Astrocyte of the spinal cord (primary cell): ENCODE measurements around the gene BEND7.

Experiments
- DNase-seq: peaks from one replicate; pipeline ENCODE4 v3.0.0; 2011; ENCODE audit warnings: low read depth, low spot score
- H3K4me3 ChIP-seq: 2 replicates; pipeline ENCODE4 v1.5.1; 2011; ENCODE audit warnings: low read depth, mild to moderate bottlenecking, low read length, moderate library complexity
- CTCF ChIP-seq: IDR thresholded peaks from 2 replicates; pipeline ENCODE4 v1.5.1; 2012; ENCODE audit warnings: low read depth, mild to moderate bottlenecking, low read length, inconsistent platforms
- in situ Hi-C: cut with HindIII; loops from 2 replicates; pipeline ENCODE4 v1.10.0; 2017; ENCODE audit warnings: low sequenced_read_pairs

Gene BEND7

GRCh38 chr10:13399236-13399635, 129.6 kb downstream of the BEND7 start:
- in situ Hi-C loops = no loop called here
- DNase-seq = no peak
- no peak overlapping the region for H3K4me3 ChIP-seq
- no peak for TF ChIP-seq CTCF

GRCh38 chr10:13397052-13397451, 131.8 kb downstream of the BEND7 start:
- in situ Hi-C loops = no loop called here
- TF ChIP-seq CTCF = no peak

GRCh38 chr10:13396369-13396768, 132.4 kb downstream of the BEND7 start:
- no peak overlapping the region for H3K4me3 ChIP-seq
- DNase-seq = no peak
- in situ Hi-C loops = no loop called here
- TF ChIP-seq CTCF = no peak

More at GRCh38 chr10:13397052-13397451, 131.8 kb downstream of the BEND7 start:
- H3K4me3 ChIP-seq = no peak overlapping the region
- no peak for DNase-seq

GRCh38 chr10:13395540-13395939, 133.3 kb downstream of the BEND7 start:
- no peak for TF ChIP-seq CTCF
- DNase-seq = no peak
- in situ Hi-C loops = no loop called here
- H3K4me3 ChIP-seq = no peak overlapping the region

- no peak for DNase-seq
- no peak overlapping the region for H3K4me3 ChIP-seq
- in situ Hi-C loops = no loop called here
- no peak for TF ChIP-seq CTCF
These were observed 135.2 kb downstream of the BEND7 start for GRCh38 chr10:13393640-13394039.

- no peak for DNase-seq
- in situ Hi-C loops = no loop called here
- H3K4me3 ChIP-seq = no peak overlapping the region
- no peak for TF ChIP-seq CTCF
These were observed 136.1 kb downstream of the BEND7 start for GRCh38 chr10:13392701-13393100.
